ENCODE measurements around the gene SPINK5. TPM values are rescaled to one million over a fixed set of nuclear protein-coding genes. Genes with fewer than 3 reads are reported as not detected.

SPINK5 gene
- total and polyA plus RNA-seq, 12 donors = 0.07 to 3.4 (median 0.37) TPM; not detected in 1

- no peaks in the 10 kb centered on the region for H3K36me3 ChIP-seq
- peaks cover 0 to 3% (median 0%) of the 10 kb centered on the region in 7 donors for H3K27me3 ChIP-seq
- no peak overlapping the region for H3K27ac ChIP-seq
- 65 to 98% methylated on average over 3 of the region's 3 CpGs for WGBS, 2 donors
- intact Hi-C loops (cut with DNase I) = no loop called here
- no peaks in the 10 kb centered on the region for H3K9me3 ChIP-seq
- H3K4me1 ChIP-seq = peaks cover 0 to 10% (median 0%) of the 10 kb centered on the region in 9 donors
- TF ChIP-seq, protein P1, sequence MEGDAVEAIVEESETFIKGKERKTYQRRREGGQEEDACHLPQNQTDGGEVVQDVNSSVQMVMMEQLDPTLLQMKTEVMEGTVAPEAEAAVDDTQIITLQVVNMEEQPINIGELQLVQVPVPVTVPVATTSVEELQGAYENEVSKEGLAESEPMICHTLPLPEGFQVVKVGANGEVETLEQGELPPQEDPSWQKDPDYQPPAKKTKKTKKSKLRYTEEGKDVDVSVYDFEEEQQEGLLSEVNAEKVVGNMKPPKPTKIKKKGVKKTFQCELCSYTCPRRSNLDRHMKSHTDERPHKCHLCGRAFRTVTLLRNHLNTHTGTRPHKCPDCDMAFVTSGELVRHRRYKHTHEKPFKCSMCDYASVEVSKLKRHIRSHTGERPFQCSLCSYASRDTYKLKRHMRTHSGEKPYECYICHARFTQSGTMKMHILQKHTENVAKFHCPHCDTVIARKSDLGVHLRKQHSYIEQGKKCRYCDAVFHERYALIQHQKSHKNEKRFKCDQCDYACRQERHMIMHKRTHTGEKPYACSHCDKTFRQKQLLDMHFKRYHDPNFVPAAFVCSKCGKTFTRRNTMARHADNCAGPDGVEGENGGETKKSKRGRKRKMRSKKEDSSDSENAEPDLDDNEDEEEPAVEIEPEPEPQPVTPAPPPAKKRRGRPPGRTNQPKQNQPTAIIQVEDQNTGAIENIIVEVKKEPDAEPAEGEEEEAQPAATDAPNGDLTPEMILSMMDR (IDR thresholded peaks at IDR 0.05) = no peak
- ATAC-seq (no peak), DNase-seq (no peak)
- H3K4me3 ChIP-seq = no peak overlapping the region
Measured at GRCh38 chr5:148140846-148141245, 77.1 kb downstream of the SPINK5 start.

- 70 to 90% methylated on average over 2 of the region's 2 CpGs for WGBS, 2 donors
- intact Hi-C loops (cut with DNase I) = no loop called here
- DNase-seq = no peak
Measured at GRCh38 chr5:148141645-148142044, 77.9 kb downstream of the SPINK5 start.

GRCh38 chr5:148145916-148146315 is 82.1 kb downstream of the SPINK5 start:
- intact Hi-C loops (cut with DNase I) = no loop called here
- peak overlapping the region in 2 of 10 donors; percentile 16 to 20 for H3K27ac ChIP-seq

More at GRCh38 chr5:148141645-148142044, 77.9 kb downstream of the SPINK5 start:
- no peaks in the 10 kb centered on the region for H3K9me3 ChIP-seq
- peaks cover 0 to 3% (median 0%) of the 10 kb centered on the region in 7 donors for H3K27me3 ChIP-seq
- ATAC-seq = no peak
- H3K27ac ChIP-seq = no peak overlapping the region
- H3K4me3 ChIP-seq = no peak overlapping the region
- peaks cover 0 to 13% (median 0%) of the 10 kb centered on the region in 9 donors for H3K4me1 ChIP-seq
- no peaks in the 10 kb centered on the region for H3K36me3 ChIP-seq
- TF ChIP-seq, protein P1 (IDR thresholded peaks at IDR 0.05) = no peak

DNA sequence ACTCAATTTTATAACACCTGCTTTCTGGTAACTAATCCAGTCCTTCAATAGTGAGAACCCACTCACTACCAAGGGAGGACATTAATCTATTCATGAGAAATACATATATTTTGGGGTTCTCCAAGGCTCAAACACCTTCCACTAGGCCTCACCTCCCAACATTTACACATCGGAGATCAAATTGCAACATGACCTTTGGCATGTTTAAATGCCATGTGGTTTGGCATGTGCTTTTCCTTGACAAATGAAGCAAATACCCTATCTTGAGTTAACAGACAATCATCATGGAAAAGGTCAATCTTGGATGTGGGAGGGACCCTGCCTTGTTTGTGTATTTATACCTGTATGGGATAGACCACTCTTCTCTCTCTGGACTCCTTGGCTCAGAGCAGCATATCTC is 82.7 kb downstream of the SPINK5 start:
- 92 to 97% methylated on average over 1 of the region's 1 CpG for WGBS, 2 donors
- no peak for ATAC-seq
- DNase-seq = no peak
- H3K27ac ChIP-seq = peak overlapping the region in 1 of 10 donors; percentile 16
- no peaks in the 10 kb centered on the region for H3K27me3 ChIP-seq
- H3K4me1 ChIP-seq = peaks cover 0 to 13% (median 0%) of the 10 kb centered on the region in 9 donors
- TF ChIP-seq, protein P1 (IDR thresholded peaks at IDR 0.05) = no peak
- H3K9me3 ChIP-seq = no peaks in the 10 kb centered on the region
- no peaks in the 10 kb centered on the region for H3K36me3 ChIP-seq
- H3K4me3 ChIP-seq = no peak overlapping the region
- intact Hi-C loops (cut with DNase I) = no loop called here

More at GRCh38 chr5:148145916-148146315, 82.1 kb downstream of the SPINK5 start:
- H3K27me3 ChIP-seq = no peaks in the 10 kb centered on the region
- ATAC-seq (peak in 3 of 8 donors; percentile 41 to 72 (median 68)), DNase-seq (no peak)
- H3K36me3 ChIP-seq = no peaks in the 10 kb centered on the region
- H3K9me3 ChIP-seq = no peaks in the 10 kb centered on the region
- no peak overlapping the region for H3K4me3 ChIP-seq
- TF ChIP-seq, protein P1 (IDR thresholded peaks at IDR 0.05) = no peak
- H3K4me1 ChIP-seq = peaks cover 0 to 13% (median 0%) of the 10 kb centered on the region in 9 donors
